NCI-H524 (cell line): ENCODE measurements around the gene UBA7.
"Not testable (repeated sequence)": the region's sequence is repeated elsewhere in the genome, so short reads cannot be mapped to it uniquely, and the experiment has no call there.

Source experiments
- DNase-seq, 2 experiments: peaks; one replicate each; lab custom pipeline; 2025; lab: John Stamatoyannopoulos, UW

Gene UBA7

GRCh38 chr3:49785565-49786356, 28.0 kb downstream of the UBA7 start:
- DNase-seq = no peak

- DNase-seq = not testable (repeated sequence)
Measured at GRCh38 chr3:49782277-49782676, 31.5 kb downstream of the UBA7 start.

- DNase-seq = peak in 1 of 2 experiments; percentile 10
Measured at GRCh38 chr3:49781415-49782199, 32.1 kb downstream of the UBA7 start.

- not testable (repeated sequence) for DNase-seq
Measured at GRCh38 chr3:49780975-49781365, 32.8 kb downstream of the UBA7 start.

- no peak for DNase-seq
Measured at GRCh38 chr3:49780080-49780974, 33.4 kb downstream of the UBA7 start.

- no peak for DNase-seq
Measured at GRCh38 chr3:49779358-49780079, 34.2 kb downstream of the UBA7 start.

- not testable (repeated sequence) for DNase-seq
Measured at GRCh38 chr3:49776101-49776500, 37.7 kb downstream of the UBA7 start.

GRCh38 chr3:49775538-49775937, 38.2 kb downstream of the UBA7 start:
- no peak for DNase-seq

- no peak for DNase-seq
Measured at GRCh38 chr3:49772703-49773102, 41.0 kb downstream of the UBA7 start.

GRCh38 chr3:49771340-49771938, 42.3 kb downstream of the UBA7 start:
- no peak for DNase-seq

GRCh38 chr3:49769926-49770325, 43.8 kb downstream of the UBA7 start:
- DNase-seq = no peak

GRCh38 chr3:49769286-49769915, 44.4 kb downstream of the UBA7 start:
- no peak for DNase-seq

GRCh38 chr3:49763981-49764380, 49.8 kb downstream of the UBA7 start:
- DNase-seq = no peak

- no peak for DNase-seq
Measured at GRCh38 chr3:49761661-49762060, 52.1 kb downstream of the UBA7 start.

- no peak for DNase-seq
Measured at GRCh38 chr3:49759226-49759625, 54.5 kb downstream of the UBA7 start.

- DNase-seq = no peak
Measured at GRCh38 chr3:49757197-49757596, 56.6 kb downstream of the UBA7 start.

GRCh38 chr3:49756036-49756435, 57.7 kb downstream of the UBA7 start:
- DNase-seq = no peak
